RWPE1 (cell line): ENCODE measurements around the gene CACNA2D3.
"Not testable (repeated sequence)": the region's sequence is repeated elsewhere in the genome, so short reads cannot be mapped to it uniquely, and the experiment has no call there.

ENCODE experiments used
- CTCF ChIA-PET: fragments of 350-600 bp; sonication (Branson Sonifier 250); formaldehyde crosslinking; extraction: SDS; loops from one replicate; lab custom pipeline; 2021; lab: Yijun Ruan, JAX
- POLR2A ChIA-PET: fragments of 400-600 bp; formaldehyde crosslinking; extraction: SDS; loops from one replicate; lab custom pipeline; 2020; ENCODE audit warnings: antibody characterized with exemption; ENCODE audit not compliant: low non-redundant PET; lab: Yijun Ruan, JAX
- DNase-seq: peaks from one replicate; pipeline ENCODE4 v3.0.0; 2012; ENCODE audit warnings: low spot score
- H3K27ac ChIP-seq: fragments of 450-650 bp; 2 replicates; pipeline ENCODE4 v1.5.1; 2017
- CTCF ChIP-seq: fragments of 450-650 bp; conservative IDR thresholded peaks from 2 replicates; pipeline ENCODE4 v1.5.1; 2017; ENCODE audit warnings: low read depth, mild to moderate bottlenecking

Gene CACNA2D3

GRCh38 chr3:54977439-54977838, 855.1 kb downstream of the CACNA2D3 start:
- DNase-seq, result no peak
- TF ChIP-seq CTCF, result no peak
- CTCF ChIA-PET, result no interaction called here
- H3K27ac ChIP-seq, result no peak overlapping the region
- POLR2A ChIA-PET, result no interaction called here

GRCh38 chr3:54977946-54978345, 855.6 kb downstream of the CACNA2D3 start:
- POLR2A ChIA-PET, H3K27ac ChIP-seq, DNase-seq, CTCF ChIA-PET: not testable (repeated sequence)

GRCh38 chr3:54982807-54983206, 860.5 kb downstream of the CACNA2D3 start:
- H3K27ac ChIP-seq, result no peak overlapping the region
- POLR2A ChIA-PET, result no interaction called here
- DNase-seq, result no peak
- CTCF ChIA-PET, result no interaction called here
- TF ChIP-seq CTCF, result no peak

GRCh38 chr3:54983266-54984099, 861.1 kb downstream of the CACNA2D3 start:
- TF ChIP-seq CTCF, result no peak
- no peak for DNase-seq
- H3K27ac ChIP-seq, result no peak overlapping the region
- POLR2A ChIA-PET, result no interaction called here
- CTCF ChIA-PET, result no interaction called here

DNA sequence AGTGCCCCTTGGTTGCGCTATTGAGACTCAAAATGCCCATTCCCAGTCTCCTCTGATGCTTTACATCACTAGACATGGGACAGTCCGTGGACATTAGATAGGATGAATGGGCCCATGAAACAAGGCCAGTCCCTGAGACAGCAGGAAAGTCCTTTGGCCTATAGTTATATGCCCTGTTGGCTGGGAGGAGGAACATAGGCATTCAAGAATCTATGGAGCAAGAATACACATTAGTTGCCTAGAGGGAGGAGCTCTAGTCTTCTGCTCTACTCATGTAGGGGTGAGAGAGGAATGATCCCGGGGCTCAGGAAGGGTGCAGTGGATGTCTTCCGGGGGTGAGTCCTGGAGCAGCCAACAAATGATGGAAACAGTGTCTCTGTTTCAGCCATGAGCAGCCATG, 863.5 kb downstream of the CACNA2D3 start:
- DNase-seq, result no peak
- H3K27ac ChIP-seq, result no peak overlapping the region
- ChIA-PET POLR2A (no interaction called here), CTCF (no interaction called here)
- no peak for TF ChIP-seq CTCF

DNA sequence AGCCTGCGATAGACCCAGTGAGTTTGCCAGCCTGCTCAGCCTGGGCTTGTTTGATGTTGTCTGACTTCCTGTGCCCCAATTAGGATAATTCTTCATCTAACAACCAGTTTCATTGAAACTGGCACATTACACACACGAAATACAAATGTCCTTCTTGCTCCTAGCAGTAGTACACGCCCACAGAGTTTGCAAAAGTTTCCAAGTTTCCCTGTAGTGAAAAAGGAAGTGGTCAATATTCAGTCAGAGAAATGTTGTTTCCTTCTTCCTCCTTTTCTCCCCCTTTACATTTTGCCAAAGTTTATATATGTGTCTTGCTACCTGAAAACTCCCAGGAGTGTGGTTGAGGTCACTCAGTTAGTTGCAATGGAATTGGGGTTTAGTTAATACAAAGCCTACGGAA, 863.9 kb downstream of the CACNA2D3 start:
- DNase-seq, result no peak
- no peak overlapping the region for H3K27ac ChIP-seq
- ChIA-PET POLR2A (no interaction called here), CTCF (no interaction called here)
- no peak for TF ChIP-seq CTCF

- no peak overlapping the region for H3K27ac ChIP-seq
- no peak for DNase-seq
- ChIA-PET CTCF (no interaction called here), POLR2A (no interaction called here)
- no peak for TF ChIP-seq CTCF
These were observed 865.4 kb downstream of the CACNA2D3 start for GRCh38 chr3:54987719-54988118.
